GM19240 (cell line): ENCODE measurements around the gene MUTYH.
"Not testable (repeated sequence)": the region's sequence is repeated elsewhere in the genome, so short reads cannot be mapped to it uniquely, and the experiment has no call there.

Experiments used
- DNase-seq: peaks from one replicate; pipeline ENCODE4 v3.0.0; 2011; ENCODE audit warnings: low spot score; ENCODE audit not compliant: insufficient read length

Gene MUTYH

DNA sequence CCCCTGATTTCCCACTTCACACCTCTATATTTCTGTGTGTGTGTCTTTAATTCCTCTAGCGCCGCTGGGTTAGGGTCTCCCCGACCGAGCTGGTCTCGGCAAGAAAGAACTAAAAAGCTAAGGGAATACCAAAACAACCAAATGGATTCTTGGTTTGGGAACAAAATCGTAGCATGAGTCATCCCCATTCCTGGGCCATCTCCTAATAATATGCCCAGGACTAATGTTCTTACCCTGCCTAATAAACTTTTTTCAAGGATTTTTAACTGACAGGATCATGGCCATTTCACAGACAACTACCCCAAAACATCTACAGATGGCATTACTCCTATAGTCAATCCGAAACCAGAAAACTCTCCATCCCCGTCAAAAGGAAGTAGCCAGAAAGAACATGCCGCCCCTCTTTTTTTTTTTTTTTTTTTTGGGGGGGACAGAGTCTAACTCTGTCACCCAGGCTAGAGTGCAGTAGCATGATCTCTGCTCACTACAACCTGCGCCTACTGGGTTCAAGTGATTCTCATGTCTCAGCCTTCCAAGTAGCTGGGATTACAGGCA, 17.7 kb downstream of the MUTYH start:
- no peak for DNase-seq

DNA sequence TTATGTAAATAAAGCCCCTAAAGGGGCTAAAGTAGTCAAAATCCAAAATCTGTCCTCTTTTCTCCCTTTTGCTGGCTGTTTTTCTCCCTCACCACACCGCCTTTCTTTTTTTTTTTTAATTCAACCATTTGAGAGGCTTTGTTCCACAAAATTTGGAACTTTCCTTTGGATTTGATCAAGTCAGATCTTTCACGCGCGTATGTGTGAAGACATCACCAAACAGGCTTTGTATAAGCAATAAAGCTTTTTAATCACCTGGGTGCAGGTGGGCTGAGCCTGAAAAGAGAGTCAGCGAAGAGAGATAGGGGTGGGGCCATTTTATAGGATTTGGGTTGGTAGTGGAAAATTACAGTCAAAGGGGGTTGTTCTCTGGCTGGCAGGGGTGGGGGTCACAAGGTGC, 18.8 kb downstream of the MUTYH start:
- DNase-seq: no peak

DNA sequence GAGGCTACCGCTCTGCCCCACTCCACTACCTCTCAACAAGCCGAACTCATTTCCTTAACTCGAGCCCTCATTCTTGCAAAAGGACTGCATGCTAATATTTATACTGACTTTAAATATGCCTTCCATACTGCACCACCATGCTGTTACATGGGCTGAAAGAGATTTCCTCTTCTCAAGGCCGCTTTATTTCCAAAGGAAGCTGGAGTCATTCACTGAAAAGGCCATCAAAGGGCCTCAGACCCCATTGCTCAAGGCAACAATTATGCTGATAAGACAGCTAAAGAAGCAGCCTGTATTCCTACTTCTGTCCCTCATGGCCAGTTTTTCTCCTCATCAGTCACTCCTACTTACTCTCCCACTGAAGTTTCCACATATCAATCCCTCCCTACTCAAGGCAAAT, 20.5 kb downstream of the MUTYH start:
- no peak for DNase-seq

DNA sequence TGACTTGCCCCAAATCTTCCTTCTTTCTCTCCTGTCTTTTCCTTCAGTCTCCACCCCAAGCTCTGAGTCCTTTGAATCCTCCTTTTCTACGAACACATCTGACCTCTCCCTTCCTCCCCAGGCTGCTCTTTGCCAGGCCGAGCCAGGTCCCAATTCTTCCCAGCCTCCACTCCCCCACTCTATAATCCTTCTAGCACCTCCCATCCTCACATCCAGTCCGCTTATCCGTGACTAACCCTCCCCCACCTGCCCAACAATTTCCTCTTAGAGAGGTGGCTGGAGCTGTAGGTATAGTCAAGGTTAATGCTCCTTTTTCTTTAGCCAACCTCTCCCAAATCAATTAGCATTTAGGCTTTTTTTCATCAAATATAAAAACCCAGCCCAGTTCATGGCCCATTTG, 23.1 kb downstream of the MUTYH start:
- DNase-seq: no peak

DNA sequence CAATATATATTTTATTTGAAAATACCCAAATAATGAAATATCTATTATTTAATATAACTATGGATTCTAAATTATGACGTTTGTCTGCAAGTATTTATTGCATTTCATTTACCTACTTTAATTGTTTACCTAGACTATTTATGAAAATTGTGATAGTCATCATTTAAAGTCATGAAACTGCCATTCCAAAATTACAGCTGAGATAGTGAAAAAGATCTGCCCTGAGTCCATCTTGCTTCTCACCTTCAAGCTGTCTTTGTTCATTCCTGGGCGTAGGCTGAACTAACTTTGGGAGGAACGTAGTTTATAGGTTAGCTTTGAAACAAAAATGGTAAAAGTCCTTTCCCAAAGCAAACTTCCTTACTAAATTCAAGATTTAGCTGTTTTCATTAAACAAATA, 26.0 kb downstream of the MUTYH start:
- no peak for DNase-seq

DNA sequence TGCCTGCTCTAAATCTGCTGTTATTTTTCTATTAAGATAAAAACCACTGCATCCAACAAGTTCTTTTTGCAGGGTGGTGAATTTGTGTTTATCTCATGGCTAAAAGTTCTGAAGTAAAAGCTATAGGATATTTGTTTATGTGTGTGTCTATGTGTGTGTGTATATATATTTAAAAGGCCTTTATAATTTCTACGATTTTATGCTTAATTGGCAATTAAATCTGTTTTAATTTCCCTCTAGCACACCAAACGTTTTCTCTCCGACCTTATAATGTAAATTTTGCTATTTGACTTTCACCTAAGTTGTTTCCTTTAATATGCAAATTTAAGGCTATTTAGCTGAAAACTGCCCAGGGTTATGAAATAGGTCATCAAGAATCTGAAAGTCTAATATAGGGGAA, 33.3 kb downstream of the MUTYH start:
- DNase-seq: no peak

DNA sequence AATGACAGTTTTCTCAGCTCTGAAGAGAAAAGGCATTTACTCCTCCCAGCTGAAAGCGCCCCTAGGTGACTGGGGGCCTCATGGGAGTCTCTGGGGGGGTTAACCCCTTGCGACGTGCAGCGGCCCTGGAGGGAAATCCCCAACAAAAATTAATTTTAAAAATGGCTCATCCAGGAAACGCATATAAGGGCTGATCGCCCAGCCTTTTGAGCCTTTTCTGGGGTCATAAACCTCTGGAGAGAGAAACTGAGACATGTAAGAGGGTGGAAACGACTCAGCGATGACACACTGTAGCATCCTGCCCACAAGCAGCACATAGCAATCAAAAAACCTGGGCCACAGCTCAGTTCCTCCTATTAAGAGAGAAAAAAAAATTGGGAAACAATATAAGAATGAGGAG, 33.9 kb downstream of the MUTYH start:
- no peak for DNase-seq

DNA sequence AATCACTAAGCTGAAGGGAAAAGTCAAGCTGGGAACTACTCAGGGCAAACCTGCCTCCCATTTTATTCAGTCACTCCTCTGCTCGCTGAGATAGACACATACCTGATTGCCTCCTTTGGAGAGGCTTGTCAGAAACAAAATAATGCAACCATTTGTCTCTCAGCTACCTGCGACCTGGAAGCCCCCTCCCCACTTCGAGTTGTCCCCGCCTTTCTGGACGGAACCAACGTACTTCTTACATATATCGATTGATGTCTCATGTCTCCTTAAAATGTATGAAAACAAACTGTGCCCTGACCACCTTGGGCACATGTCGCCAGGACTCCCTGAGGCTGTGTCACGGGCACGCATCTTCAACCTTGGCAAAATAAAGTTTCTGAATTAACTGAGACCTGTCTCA, 35.0 kb downstream of the MUTYH start:
- DNase-seq: no peak

DNA sequence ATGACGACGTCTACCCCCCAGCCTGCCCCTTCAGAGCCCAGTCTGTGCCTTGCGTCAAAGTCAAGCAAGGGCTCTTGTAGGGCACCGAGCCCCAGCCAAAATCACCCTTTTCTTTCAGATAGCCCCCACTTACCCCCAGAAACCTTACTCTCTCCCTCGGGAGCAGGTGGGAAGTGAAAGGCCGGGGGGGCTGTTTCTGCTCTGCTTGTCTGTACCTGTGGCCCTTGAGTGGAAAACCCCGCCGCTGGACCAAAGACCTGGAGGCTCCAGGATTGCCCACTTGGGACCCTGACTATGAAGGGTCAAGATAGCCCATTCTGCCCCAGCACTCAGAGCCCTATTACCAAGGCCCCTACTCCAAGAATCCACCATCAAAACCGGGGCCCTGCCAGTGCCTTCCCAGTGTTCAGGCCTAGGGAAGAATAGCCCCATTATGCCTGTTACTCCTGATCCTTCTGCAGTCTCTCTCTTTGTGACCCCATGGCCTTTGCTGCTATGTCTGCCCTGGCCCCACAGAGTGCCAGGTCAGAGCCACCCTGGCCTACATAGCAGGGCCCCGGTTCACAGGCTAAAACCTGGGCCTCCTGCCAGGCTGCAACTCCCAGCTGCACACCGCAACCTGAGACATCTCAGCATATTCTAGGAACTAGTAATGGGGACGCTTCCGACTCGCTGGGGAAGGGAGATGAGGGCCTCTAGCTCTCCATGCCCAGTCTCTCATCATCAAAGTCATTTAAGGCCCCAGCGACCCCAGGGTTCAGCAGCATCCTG, 35.7 kb downstream of the MUTYH start:
- DNase-seq: no peak

DNA sequence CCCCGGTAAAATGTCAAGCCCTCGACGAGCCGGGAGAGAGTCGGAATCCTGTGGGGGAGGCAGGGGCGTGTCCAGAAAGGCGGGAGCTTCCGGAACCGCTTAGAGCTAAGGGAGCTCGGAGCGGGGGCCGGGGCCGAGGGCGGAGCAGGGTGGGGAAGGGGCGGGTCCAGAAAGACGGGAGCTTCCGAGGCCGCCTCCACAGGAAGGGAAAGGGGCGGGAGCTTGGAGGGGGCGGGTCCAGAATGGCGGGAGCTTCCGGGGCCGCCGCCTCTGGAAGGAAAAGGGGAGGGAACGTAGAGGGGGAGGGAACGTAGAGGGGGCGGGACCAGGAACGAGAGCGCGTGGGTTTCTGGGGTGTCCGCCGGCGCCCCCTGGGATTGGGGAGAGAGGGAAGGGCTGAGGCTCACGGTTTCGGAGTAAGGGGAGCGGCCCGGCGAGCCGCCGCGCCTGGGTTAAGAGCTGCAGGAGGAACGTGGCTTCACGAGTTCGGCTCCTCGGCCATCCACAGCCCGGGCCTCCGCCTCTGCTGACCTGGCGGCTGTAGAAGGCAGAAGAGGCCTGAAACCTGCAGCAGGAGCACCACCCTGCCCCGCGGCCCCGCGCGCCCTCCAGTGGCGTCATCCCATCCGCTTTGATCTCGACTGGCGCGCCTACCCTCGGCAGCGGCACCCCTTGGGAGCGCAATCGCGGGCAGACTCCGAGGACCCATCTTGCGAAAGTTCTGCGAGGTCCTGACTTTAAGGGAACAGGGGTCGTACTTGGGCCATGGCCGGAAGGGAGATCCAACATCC, 36.5 kb downstream of the MUTYH start:
- DNase-seq: peak; percentile 87

DNA sequence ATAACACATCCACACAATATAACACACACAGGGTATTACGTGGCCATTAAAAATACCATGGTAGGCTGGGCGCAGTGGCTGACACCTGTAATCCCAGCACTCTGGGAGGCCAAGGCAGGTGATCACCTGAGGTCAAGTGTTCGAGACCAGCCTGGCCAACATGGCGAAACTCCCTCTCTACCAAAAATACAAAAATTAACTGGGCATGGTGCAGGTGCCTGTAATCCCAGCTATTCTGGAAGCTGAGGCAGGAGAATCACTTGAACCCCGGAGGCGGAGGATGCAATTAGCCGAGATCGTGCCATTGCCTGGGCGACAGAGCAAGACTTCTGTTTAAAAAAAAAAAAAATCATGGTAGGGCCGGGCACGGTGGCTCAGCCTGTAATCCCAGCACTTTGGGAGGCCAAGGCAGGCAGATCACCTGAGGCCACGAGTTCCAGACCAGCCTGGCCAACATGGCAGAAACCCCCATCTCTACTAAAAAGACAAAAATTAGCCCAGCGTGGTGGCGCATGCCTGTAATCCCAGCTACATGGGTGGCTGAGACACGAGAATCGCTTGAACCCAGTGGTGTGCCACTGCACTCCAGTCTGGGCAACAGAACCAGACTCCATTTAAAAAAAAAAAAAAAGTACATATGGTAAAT, 37.6 kb downstream of the MUTYH start:
- DNase-seq: no peak

DNA sequence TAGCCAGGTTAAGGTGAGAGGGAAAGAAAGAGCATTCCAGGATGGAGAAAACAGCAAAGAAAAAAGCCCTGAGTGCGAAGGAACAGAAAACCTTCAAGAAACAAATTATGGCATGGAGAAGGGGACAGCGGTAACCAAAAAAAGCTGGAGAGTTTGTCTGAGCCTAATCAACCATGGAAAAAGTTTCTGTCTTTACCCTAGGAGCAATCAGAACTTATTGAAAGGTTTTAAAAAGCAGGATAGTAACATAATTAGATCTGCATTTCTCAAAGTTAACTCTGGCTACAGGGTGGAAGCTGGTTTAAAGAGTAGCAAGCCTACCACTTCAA, 39.6 kb downstream of the MUTYH start:
- DNase-seq: no peak

DNA sequence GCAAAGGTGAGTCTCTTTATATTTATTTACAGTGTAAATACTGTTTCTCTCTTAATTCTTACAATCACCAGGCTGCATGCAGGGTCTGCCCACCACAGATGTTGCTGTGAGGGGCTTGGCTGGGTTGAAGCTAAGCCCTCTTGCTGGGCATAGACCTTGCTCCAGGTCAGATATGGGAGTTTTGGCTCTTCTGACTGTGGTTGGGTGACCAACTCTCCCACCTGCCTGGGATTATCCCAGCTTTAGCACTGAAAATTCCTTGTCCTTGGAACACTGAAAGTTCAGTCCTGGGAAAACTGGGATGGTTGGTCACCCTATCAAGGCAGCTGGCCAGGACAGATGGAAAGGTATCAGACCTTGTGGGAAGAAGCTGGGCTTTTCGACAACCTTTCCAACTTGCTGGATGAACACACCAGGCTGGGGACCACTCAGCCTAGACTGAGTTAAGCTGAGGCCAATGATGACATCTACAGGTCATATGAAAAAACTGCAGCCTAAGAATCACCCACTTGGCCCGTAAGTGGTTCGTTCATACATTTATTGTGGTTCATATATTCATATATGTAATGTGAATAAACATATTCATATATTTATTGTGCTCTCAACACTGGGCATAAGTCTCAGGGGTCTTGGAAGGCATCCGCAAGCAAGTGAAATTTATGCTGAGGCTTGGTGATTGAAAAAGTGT, 40.1 kb downstream of the MUTYH start:
- DNase-seq: no peak

DNA sequence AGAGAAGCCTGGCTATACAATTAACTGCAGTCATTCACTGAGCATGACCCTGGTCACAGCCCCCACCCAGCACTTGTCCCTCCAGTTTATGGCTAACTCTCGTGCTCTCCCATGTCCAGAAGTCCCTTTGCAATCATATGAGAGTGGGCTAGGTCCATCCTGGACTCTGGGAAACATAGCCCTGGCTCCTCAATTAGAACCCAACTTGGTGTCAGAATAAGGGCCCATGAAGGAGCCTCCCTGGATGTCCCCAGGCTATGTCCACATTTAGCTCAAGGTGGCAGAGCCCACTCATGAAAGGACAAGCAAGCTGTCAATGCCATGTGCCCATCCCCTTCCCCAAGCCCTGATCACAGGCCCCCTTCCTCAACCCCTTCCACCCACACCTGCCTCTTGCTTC, 40.9 kb downstream of the MUTYH start:
- no peak for DNase-seq

DNA sequence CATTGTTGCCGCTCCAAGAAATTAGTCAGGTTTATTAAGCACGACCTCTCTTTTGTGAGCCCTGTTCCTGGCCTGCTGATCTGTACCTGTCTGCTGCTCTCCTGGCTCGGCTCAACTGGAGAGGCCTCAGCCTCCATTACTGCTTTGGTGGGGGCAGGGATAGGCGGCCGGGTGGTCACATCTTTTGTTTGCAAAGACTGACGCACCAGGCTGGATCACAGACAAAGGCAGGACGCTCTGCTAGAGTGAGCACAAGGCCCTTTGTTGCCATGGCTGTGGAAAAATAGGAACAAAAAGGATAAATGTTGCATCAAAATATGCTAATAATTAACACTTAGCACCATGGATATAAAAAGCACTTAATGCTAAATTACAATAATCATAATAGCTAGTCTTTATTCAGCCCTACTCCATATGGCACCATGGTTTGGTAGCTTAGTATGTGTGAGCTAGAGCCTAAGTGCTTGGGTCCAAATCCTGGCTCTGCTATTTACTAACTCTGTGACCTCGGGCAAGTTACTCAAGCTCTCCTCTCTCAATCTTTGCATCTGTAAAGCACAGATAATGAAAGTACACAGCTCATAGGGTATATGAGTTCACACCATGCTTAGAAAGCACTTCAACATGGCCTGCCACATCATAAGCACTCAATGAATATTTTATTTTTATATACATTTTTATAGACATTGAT, 42.4 kb downstream of the MUTYH start:
- no peak for DNase-seq

DNA sequence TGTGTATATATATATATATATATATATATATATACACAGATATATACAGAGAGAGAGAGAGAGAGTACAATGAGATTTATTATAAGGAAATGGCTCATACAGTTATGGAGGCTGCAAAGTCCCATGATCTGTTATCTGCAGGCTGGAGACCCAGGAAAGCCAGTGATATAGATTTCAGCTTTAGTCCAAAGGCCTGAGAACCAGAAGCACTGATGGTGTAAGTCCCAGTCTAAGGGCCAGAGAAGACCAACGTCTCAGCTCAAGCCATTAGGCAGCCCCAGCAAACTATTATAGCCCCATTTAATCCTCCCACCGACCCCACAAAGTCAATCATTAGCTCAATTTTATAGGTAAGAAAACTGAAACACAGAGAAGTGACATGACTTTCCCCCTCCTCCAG, 48.5 kb downstream of the MUTYH start:
- no peak for DNase-seq

DNA sequence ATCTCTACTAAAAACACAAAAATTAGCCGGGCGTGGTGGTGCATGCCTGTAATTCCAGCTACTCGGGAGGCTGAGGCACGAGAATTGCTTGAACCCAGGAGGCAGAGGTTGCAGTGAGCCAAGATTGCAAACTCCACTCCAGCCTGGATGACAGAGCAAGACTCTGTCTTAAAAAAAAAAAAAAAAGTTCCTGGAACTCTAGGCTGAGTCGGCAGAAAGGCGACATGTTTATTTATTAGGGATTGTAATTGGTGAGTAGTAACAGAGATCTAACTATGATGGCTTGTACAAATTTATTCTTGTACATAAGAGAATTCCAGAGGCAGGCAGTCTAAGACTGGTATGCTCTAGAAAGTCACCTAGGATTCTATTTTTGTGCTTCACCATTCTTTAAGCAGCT, 49.2 kb downstream of the MUTYH start:
- DNase-seq: not testable (repeated sequence)

DNA sequence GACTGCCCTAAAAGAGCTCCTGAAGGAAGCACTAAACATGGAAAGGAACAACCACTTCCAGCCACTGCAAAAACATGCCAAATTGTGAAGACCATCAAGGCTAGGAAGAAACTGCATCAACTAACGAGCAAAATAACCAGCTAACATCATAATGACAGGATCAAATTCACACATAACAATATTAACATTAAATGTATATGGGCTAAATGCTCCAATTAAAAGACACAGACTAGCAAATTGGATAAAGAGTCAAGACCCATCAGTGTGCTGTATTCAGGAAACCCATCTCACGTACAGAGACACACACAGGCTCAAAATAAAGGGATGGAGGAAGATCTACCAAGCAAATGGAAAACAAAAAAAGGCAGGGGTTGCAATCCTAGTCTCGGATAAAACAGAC, 53.7 kb downstream of the MUTYH start:
- DNase-seq: not testable (repeated sequence)

DNA sequence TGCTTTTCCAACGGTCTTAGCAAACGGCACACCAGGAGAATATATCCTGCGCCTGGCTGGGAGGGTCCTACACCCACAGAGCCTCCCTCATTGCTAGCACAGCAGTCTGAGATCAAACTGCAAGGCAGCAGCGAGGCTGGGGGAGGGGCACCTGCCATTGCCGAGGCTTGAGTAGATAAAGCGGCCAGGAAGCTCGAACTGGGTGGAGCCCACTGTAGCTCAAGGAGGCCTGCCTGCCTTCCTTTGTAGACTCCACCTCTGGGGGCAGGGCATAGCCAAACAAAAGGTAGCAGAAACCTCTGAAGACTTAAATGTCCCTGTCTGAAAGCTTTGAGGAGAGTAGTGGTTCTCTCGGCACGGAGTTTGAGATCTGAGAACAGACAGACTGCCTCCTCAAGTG, 55.4 kb downstream of the MUTYH start:
- DNase-seq: not testable (repeated sequence)

DNA sequence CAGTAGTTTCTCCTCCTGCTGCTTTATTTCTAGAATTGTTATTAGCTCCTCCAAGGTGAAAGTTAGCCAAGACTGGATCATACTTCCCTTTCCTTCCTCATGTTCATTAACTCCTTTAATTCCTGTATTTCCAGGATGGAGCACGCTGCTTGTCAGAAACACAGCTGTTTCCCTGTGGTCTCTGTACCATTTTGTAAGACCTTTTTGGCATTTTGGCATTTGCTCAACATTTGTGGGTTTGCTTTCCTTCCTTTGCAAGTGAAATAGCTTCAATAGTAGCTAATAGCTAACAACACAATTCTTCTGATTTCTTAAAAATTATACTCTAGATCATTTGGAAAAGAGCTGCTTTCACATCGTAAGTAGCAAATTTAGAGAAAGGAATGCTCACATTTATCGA, 57.9 kb downstream of the MUTYH start:
- DNase-seq: no peak
